GM12878 (cell line): ENCODE data around the gene CDCA7. TPM values are rescaled to one million over a fixed set of nuclear protein-coding genes. Genes with fewer than 3 reads are reported as not detected.
A peak's percentile ranks its signal among the peaks of the same experiment; 100 is the strongest.
"Not testable (repeated sequence)": the region's sequence is repeated elsewhere in the genome, so short reads cannot be mapped to it uniquely, and the experiment has no call there.

Experiments used
- ATAC-seq: fragments of 200-7000 bp; cut with Tn5 transposase; 3 replicates; pipeline ENCODE4 v1.9.1; 2020; ENCODE audit warnings: mild to moderate bottlenecking, moderate library complexity
- BruUV-seq: library from RNA; stranded (reverse); fragments of 400-500 nt; replicated peaks from 2 replicates; lab custom pipeline; 2021; lab: Mats Ljungman, UMichigan
- CTCF ChIA-PET: fragments of 300-600 bp; sonication (Branson Sonifier 250); formaldehyde crosslinking; extraction: SDS; loops from one replicate; lab custom pipeline; 2021; ENCODE audit warnings: inconsistent platforms; lab: Yijun Ruan, JAX
- POLR2A ChIA-PET: fragments of 350-600 bp; formaldehyde crosslinking; extraction: SDS; loops from one replicate; lab custom pipeline; 2021; ENCODE audit warnings: inconsistent platforms; lab: Charles Lee
- RAD21 ChIA-PET: fragments of 300-600 bp; sonication (Branson Sonifier 250); formaldehyde crosslinking; loops from one replicate; lab custom pipeline; 2023; ENCODE audit warnings: antibody characterized with exemption; ENCODE audit not compliant: unreplicated experiment; lab: Charles Lee
- SMC1A ChIA-PET: fragments of 300-600 bp; sonication (Branson Sonifier 250); formaldehyde crosslinking; loops from one replicate; lab custom pipeline; 2023; ENCODE audit not compliant: unreplicated experiment, uncharacterized antibody; lab: Charles Lee
- DNase-seq: peaks from one replicate; pipeline ENCODE4 v3.0.0-alpha.2; 2011; ENCODE audit warnings: low read depth, low spot score
- FAIRE-seq: peaks from 3 replicates; lab custom pipeline; 2011; peaks lifted over from hg19 to GRCh38; lab: Jason Lieb, UNC
- H2AFZ ChIP-seq: 2 replicates; pipeline ENCODE4 v1.6.0; 2011; ENCODE audit warnings: low read depth, low read length, control low read depth; ENCODE audit not compliant: control insufficient read depth
- H3K27ac ChIP-seq: 2 replicates; pipeline ENCODE4 v1.5.1; 2011; ENCODE audit warnings: control low read depth; ENCODE audit not compliant: control insufficient read depth, insufficient read depth
- H3K27me3 ChIP-seq, 2 experiments: replicated peaks in 1 of 2; 2 replicates each; pipeline versions ENCODE4 v1.6.0 to v1.6.1; 2011; ENCODE audit warnings: low read length in 1 of 2; ENCODE audit not compliant: control insufficient read depth in 2 of 2, insufficient read depth in 2 of 2
- H3K36me3 ChIP-seq, 2 experiments: 2 replicates each; pipeline ENCODE4 v1.5.1; 2011; ENCODE audit warnings: low read length in 1 of 2; ENCODE audit not compliant: control insufficient read depth in 2 of 2, insufficient read depth in 2 of 2
- H3K4me1 ChIP-seq: 2 replicates; pipeline ENCODE4 v1.6.1; 2011; ENCODE audit warnings: mild to moderate bottlenecking, low read length, moderate library complexity, mixed read lengths; ENCODE audit not compliant: control insufficient read depth, insufficient read depth
- H3K4me2 ChIP-seq: 2 replicates; pipeline ENCODE4 v1.6.0; 2011; ENCODE audit warnings: control low read depth; ENCODE audit not compliant: control insufficient read depth, insufficient read depth
- H3K4me3 ChIP-seq: fragments of 200-600 bp; sonication (generic); 2 replicates; pipeline ENCODE4 v1.5.1; 2016
- H3K79me2 ChIP-seq: 2 replicates; pipeline ENCODE4 v1.6.0; 2011; ENCODE audit warnings: low read length; ENCODE audit not compliant: control insufficient read depth, insufficient read depth
- H3K9ac ChIP-seq: 2 replicates; pipeline ENCODE4 v1.8.0; 2011; ENCODE audit warnings: low read length, control low read depth, mixed read lengths; ENCODE audit not compliant: control insufficient read depth, insufficient read depth
- H3K9me3 ChIP-seq: replicated peaks from 3 replicates; pipeline ENCODE4 v1.5.1; 2011; ENCODE audit warnings: mild to moderate bottlenecking, low read length; ENCODE audit not compliant: control insufficient read depth, insufficient read depth
- H4K20me1 ChIP-seq: 2 replicates; pipeline ENCODE4 v1.6.0; 2011; ENCODE audit not compliant: control insufficient read depth, insufficient read depth
- BHLHE40 ChIP-seq, 2 experiments: fragments of 450-650 bp in 1 of 2; IDR thresholded peaks; 2 replicates each; pipeline ENCODE4 v1.6.1; 2011 to 2017; ENCODE audit warnings: low read depth in 2 of 2, borderline replicate concordance in 1 of 2, improper control_type of control experiment in 1 of 2, low read length in 1 of 2, mild to moderate bottlenecking in 1 of 2
- HCFC1 ChIP-seq: fragments of 150-350 bp; IDR thresholded peaks from 2 replicates; pipeline ENCODE4 v1.6.1; 2014; ENCODE audit warnings: low read length
- HDAC2 ChIP-seq: fragments of 200-600 bp; sonication (generic); IDR thresholded peaks from 2 replicates; pipeline ENCODE4 v1.6.1; 2017
- IKZF2 ChIP-seq, 2 experiments: fragments of 450-650 bp; IDR thresholded peaks; 2 replicates each; pipeline ENCODE4 v1.6.1; 2017; ENCODE audit warnings: mild to moderate bottlenecking in 2 of 2, moderate library complexity in 2 of 2
- LARP7 ChIP-seq: fragments of 450-650 bp; IDR thresholded peaks from 2 replicates; pipeline ENCODE4 v1.6.1; 2017; ENCODE audit warnings: mild to moderate bottlenecking
- POU2F2 ChIP-seq: IDR thresholded peaks from 3 replicates; pipeline ENCODE4 v1.6.1; 2011; ENCODE audit warnings: low read depth, mild to moderate bottlenecking, low read length, borderline replicate concordance
- RAD51 ChIP-seq: fragments of 450-650 bp; IDR thresholded peaks from 2 replicates; pipeline ENCODE4 v1.6.1; 2016; ENCODE audit warnings: moderate library complexity, mild to moderate bottlenecking, inconsistent platforms
- STAT1 ChIP-seq: fragments of 450-650 bp; conservative IDR thresholded peaks from 2 replicates; pipeline ENCODE4 v1.6.1; 2014; ENCODE audit warnings: antibody characterized with exemption, mild to moderate bottlenecking
- TARDBP ChIP-seq: IDR thresholded peaks from 2 replicates; pipeline ENCODE4 v1.6.1; 2016; ENCODE audit warnings: borderline replicate concordance
- TCF3 ChIP-seq: IDR thresholded peaks from 2 replicates; pipeline ENCODE4 v1.6.1; 2012; ENCODE audit warnings: low read depth, mild to moderate bottlenecking, low read length, borderline replicate concordance; ENCODE audit not compliant: insufficient read depth
- ZSCAN29 ChIP-seq: fragments of 450-650 bp; IDR thresholded peaks from 2 replicates; pipeline ENCODE4 v1.6.1; 2017; ENCODE audit warnings: mild to moderate bottlenecking, moderate library complexity
- ZZZ3 ChIP-seq: IDR thresholded peaks from 2 replicates; pipeline ENCODE4 v1.6.1; 2011; ENCODE audit warnings: low read depth; ENCODE audit not compliant: control insufficient read depth, insufficient read length
- WGBS: methylation state at CpG from one replicate; pipeline ENCODE4 v1.1.6; 2016; ENCODE audit warnings: low lambda C conversion rate; ENCODE audit not compliant: insufficient replicate concordance, insufficient coverage; ENCODE audit errors: missing lambda C conversion rate; 5-methylcytosine and 5-hydroxymethylcytosine counted together
- in situ Hi-C: fragments of 300-500 bp; cut with MboI; formaldehyde crosslinking; loops from 9 replicates; pipeline ENCODE4 v1.14.3; 2018; ENCODE audit warnings: mixed read lengths
- intact Hi-C: fragments of 100-400 bp; cut with micrococcal nuclease; formaldehyde crosslinking; loops from one replicate; pipeline ENCODE4 v1.14.2; 2022; ENCODE audit not compliant: unreplicated experiment
- polyA plus RNA-seq, 11 experiments: library from polyadenylated mRNA; depleted of rRNA in 4 of 11; unstranded in 6 of 11; stranded (reverse) in 5 of 11; fragments of >200 nt; fragmentation: Nextera tagmentation in 4 of 11; fragmentation: Illumina TruSeq in 1 of 11; extraction: Ambion mirVana in 4 of 11; extraction: Trizol in 1 of 11; gene quantifications; 1 replicate in 1 of 11; 2 replicates in 10 of 11; pipeline versions ENCODE4 v1.2.1 to v1.2.3, GENCODE V29; 2011 to 2016; ENCODE audit warnings: inconsistent platforms in 2 of 11, missing spikeins in 2 of 11, low read depth in 1 of 11
- total RNA-seq, 4 experiments: library from RNA; depleted of rRNA in 3 of 4; stranded (reverse); fragments of >200 nt in 3 of 4; fragmentation: Illumina TruSeq in 1 of 4; extraction: Trizol in 1 of 4; gene quantifications; 2 replicates each; pipeline versions ENCODE4 v1.2.1 to v1.2.3, GENCODE V29; 2013 to 2021

The CDCA7 gene
- total and polyA plus RNA-seq, 10 of the 15 experiments (the other 5 are each of a cell fraction or from before 2014, with no cell fraction given): 23.5 to 71.3 (median 40.8) TPM

DNA sequence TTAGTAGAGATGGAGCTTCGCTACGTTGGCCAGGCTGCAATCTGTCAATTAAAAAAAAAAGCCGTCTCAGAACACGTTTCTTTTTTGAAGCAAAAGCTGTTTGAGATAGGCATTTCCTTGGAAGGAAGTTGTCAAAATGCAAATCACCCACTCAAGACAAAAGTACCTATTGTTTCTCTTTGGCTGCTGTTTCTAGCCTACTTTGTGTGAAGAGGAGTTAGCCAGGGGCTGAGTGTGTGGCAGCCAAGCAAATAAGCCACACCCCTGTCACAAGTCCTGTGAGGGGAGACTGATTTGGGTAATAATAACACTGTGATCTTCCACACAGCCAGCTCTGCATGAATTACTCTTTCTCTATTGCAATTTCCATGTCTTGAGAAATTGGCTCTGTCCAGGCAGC lies 47.4 kb upstream of the CDCA7 start (continued):
- TF ChIP-seq BHLHE40 (IDR thresholded peaks at IDR 0.05; ENCODE audit: borderline replicate concordance in 1 of 2, low read depth in 2 of 2, low read length in 1 of 2) (0 out of 4 replicates have a peak, but pooled peaks of 1 of the 2 experiments have one; percentile 12), TARDBP (no peak), POU2F2 (peak; percentile 70; the same call in 1 of the 3 replicates)

DNA sequence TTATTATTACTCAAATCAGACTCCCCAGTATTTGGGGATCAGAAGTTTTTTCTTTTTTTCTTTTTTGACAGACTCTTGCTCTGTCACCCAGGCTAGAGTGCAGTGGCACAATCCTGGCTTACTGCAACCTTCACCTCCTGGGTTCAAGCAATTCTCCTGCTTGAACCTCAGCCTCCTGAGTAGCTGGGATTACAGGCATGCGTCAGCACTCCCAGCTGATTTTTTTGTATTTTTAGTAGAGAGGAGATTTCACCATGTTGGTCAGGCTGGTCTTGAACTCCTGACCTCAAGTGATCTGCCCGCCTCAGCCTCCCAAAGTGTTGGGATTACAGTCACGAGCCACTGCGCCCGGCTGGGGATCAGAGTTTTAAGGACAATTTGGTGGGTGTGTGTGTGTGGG lies 45.3 kb upstream of the CDCA7 start:
- H3K36me3 ChIP-seq, H3K79me2 ChIP-seq, POLR2A ChIA-PET, H3K9ac ChIP-seq, FAIRE-seq, H3K4me2 ChIP-seq, H2AFZ ChIP-seq, intact Hi-C loops, SMC1A ChIA-PET, H3K9me3 ChIP-seq, H3K27ac ChIP-seq, BruUV-seq, H4K20me1 ChIP-seq, H3K4me3 ChIP-seq, RAD21 ChIA-PET, H3K4me1 ChIP-seq, CTCF ChIA-PET, ATAC-seq, H3K27me3 ChIP-seq, in situ Hi-C loops, DNase-seq: not testable (repeated sequence)
- WGBS: 80% methylated on average over 5 of the region's 5 CpGs

DNA sequence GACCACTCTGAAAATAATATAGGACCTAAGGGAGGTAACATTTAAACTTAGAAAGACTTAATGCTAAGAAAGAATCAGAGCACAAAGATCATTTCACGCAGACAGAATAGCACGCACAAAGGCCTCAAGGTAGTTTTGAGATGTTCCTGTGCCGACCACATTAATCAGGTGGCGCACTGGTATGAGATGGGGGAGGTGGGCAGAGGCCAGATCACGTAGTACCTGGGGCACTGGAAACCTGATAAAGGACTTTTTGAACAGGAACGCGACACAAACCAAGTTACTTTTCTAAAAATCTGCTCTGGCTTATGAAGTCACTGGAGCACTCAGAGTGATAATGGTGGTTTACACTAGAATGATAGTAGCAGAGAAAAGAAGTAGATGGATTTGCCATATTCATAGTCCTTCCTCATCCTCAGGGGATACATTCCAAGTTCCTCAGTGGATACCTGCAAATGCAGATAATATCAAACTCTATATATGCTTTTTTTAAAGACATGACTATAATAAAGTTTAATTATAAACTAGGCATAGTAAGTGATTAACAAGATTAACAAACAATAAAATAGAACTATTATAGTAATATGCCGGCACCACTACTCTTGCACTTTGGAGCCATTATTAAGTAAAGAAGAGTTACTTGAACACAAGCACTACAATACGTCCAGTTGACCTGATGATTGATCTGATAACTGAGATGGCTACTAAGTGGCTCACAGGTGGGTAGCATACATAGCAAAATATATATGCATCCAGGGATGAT lies 42.6 kb upstream of the CDCA7 start:
- POLR2A ChIA-PET: no interaction called here
- SMC1A ChIA-PET: no interaction called here
- Histone ChIP-seq H3K36me3 (no peaks in the 10 kb centered on the region), H3K4me3 (no peak overlapping the region), H3K27ac (no peak overlapping the region), H3K79me2 (no peaks in the 10 kb centered on the region), H2AFZ (no peak overlapping the region), H3K9ac (no peak overlapping the region), H4K20me1 (no peaks in the 10 kb centered on the region), H3K27me3 (no peaks in the 10 kb centered on the region), H3K9me3 (no peaks in the 10 kb centered on the region), H3K4me1 (peaks cover under 1% of the 10 kb centered on the region), H3K4me2 (no peak overlapping the region)
- BruUV-seq: no TSS peak
- FAIRE-seq (no peak), DNase-seq (no peak), ATAC-seq (no peak)
- CTCF ChIA-PET: no interaction called here
- 81% methylated on average over 9 of the region's 9 CpGs for WGBS
- in situ Hi-C loops: no loop called here
- RAD21 ChIA-PET: no interaction called here
- intact Hi-C loops: no loop called here
- TF ChIP-seq TCF3: no peak
- no peak for TF ChIP-seq LARP7
- no peak for TF ChIP-seq STAT1
- no peak for TF ChIP-seq ZZZ3
- no peak for TF ChIP-seq HCFC1
- no peak for TF ChIP-seq RAD51
- TF ChIP-seq IKZF2 (IDR thresholded peaks at IDR 0.05): no peak
- no peak for TF ChIP-seq ZSCAN29
- TF ChIP-seq HDAC2: no peak
